ENCODE data around the gene NSMCE1. TPM values are rescaled to one million over a fixed set of nuclear protein-coding genes. Genes with fewer than 3 reads are reported as not detected.

Gene NSMCE1
- total and polyA plus RNA-seq, 2 donors (not counting 1 experiment from before 2014, with no cell fraction given) = 29.0 to 61.9 TPM

- no peak overlapping the region for H3K4me2 ChIP-seq (replicated peaks; ENCODE audit: low read depth, low read length, poor library complexity, severe bottlenecking)
- Mint-ChIP-seq H3K4me3 (no peak overlapping the region), H3K9me3 (ENCODE audit: insufficient read depth) (no peaks in the 10 kb centered on the region), H3K27me3 (no peaks in the 10 kb centered on the region), H3K4me1 (peaks cover 68% of the 10 kb centered on the region), H3K27ac (peak overlapping the region; percentile 98)
- ChIA-PET POLR2A (interaction anchor here (0.5 to 0.6 kb wide), 2 partner anchors 13 to 46 kb away, joined by 3 to 4 read pairs; no protein-coding TSS in a partner anchor), CTCF (interaction anchor here (1.0 to 10.0 kb wide), 5 partner anchors 8 to 128 kb away, joined by 3 to 172 read pairs (median 8); no protein-coding TSS in a partner anchor)
- H3K27me3 ChIP-seq (replicated peaks in 1 of 4; ENCODE audit: control extremely low read depth in 1 of 4, control insufficient read depth in 3 of 4, insufficient read depth in 4 of 4, low read length in 3 of 4) = no peaks in the 10 kb centered on the region
- H3K9ac ChIP-seq (ENCODE audit: low read length) = no peak overlapping the region
- H3K4me3 ChIP-seq (ENCODE audit: control extremely low read depth in 1 of 5, extremely low read depth in 1 of 5, insufficient read depth in 1 of 5, low read depth in 2 of 5, low read length in 4 of 5) = no peak overlapping the region
- DNase-seq (no peak), ATAC-seq (ENCODE audit: low read depth) (no peak)
- WGBS (ENCODE audit: insufficient coverage) = 100% methylated on average over 6 of the region's 9 CpGs
- H3K4me1 ChIP-seq (ENCODE audit: control insufficient read depth in 2 of 2, insufficient read depth in 2 of 2, low read length in 2 of 2) = peaks cover 52 to 67% of the 10 kb centered on the region in 2 donors
- peak overlapping the region in 1 of 2 donors; percentile 8 for H3K27ac ChIP-seq (ENCODE audit: low read length in 2 of 2)
- no peak overlapping the region for H2AFZ ChIP-seq (ENCODE audit: insufficient read depth, low read depth, low read length, poor library complexity, severe bottlenecking)
- no peaks in the 10 kb centered on the region for H3K9me3 ChIP-seq (ENCODE audit: control extremely low read depth in 1 of 3, control insufficient read depth in 2 of 3, insufficient read depth in 1 of 3, low read length in 2 of 3)
- no peak for TF ChIP-seq EZH2 (IDR thresholded peaks at IDR 0.05; ENCODE audit: borderline replicate concordance, insufficient read depth, low read depth, low read length, poor library complexity, severe bottlenecking)
- TF ChIP-seq, protein P1, sequence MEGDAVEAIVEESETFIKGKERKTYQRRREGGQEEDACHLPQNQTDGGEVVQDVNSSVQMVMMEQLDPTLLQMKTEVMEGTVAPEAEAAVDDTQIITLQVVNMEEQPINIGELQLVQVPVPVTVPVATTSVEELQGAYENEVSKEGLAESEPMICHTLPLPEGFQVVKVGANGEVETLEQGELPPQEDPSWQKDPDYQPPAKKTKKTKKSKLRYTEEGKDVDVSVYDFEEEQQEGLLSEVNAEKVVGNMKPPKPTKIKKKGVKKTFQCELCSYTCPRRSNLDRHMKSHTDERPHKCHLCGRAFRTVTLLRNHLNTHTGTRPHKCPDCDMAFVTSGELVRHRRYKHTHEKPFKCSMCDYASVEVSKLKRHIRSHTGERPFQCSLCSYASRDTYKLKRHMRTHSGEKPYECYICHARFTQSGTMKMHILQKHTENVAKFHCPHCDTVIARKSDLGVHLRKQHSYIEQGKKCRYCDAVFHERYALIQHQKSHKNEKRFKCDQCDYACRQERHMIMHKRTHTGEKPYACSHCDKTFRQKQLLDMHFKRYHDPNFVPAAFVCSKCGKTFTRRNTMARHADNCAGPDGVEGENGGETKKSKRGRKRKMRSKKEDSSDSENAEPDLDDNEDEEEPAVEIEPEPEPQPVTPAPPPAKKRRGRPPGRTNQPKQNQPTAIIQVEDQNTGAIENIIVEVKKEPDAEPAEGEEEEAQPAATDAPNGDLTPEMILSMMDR (IDR thresholded peaks at IDR 0.05) = no peak
- H3K36me3 ChIP-seq (replicated peaks in 1 of 2; ENCODE audit: control extremely low read depth in 1 of 2, control insufficient read depth in 1 of 2, extremely low read depth in 1 of 2, insufficient read depth in 2 of 2, low read length in 1 of 2) = peaks cover 0 to 19% of the 10 kb centered on the region in 2 experiments
- no peaks in the 10 kb centered on the region for H4K20me1 ChIP-seq (ENCODE audit: control insufficient read depth, insufficient read depth, low read length, poor library complexity, severe bottlenecking)
- H3K79me2 ChIP-seq (ENCODE audit: control insufficient read depth, insufficient read depth, low read length) = peaks cover 45% of the 10 kb centered on the region
- intact Hi-C loops (cut with micrococcal nuclease) = no loop called here
Measured at GRCh38 chr16:27239906-27240655, 28.5 kb downstream of the NSMCE1 start.

DNA sequence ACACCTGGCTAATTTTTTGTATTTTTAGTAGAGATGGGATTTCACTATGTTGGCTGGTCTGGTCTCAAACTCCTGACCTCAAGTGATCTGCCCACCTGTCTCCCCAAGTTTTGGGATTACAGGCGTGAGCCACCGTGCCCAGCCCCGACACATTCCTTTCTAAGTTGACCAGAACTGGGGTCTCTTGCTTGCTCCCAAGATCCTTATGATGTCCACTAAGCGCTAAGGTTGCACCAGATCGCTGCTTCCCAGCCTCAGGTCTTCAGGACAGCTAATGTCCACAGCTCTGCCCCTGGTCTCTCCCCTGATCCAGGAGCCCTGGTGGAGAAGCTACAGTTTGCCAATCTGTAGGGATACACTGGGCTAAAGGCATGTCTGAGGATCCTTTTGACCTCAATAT is 29.5 kb downstream of the NSMCE1 start:
- H3K4me1 Mint-ChIP-seq = peaks cover 68% of the 10 kb centered on the region
- Histone ChIP-seq H2AFZ (ENCODE audit: insufficient read depth, low read depth, low read length, poor library complexity, severe bottlenecking) (no peak overlapping the region), H3K4me2 (replicated peaks; ENCODE audit: low read depth, low read length, poor library complexity, severe bottlenecking) (no peak overlapping the region), H3K27me3 (replicated peaks in 1 of 4; ENCODE audit: control extremely low read depth in 1 of 4, control insufficient read depth in 3 of 4, insufficient read depth in 4 of 4, low read length in 3 of 4) (no peaks in the 10 kb centered on the region), H3K27ac (ENCODE audit: low read length in 2 of 2) (peak overlapping the region in 1 of 2 donors; percentile 18), H3K4me3 (ENCODE audit: control extremely low read depth in 1 of 5, extremely low read depth in 1 of 5, insufficient read depth in 1 of 5, low read depth in 2 of 5, low read length in 4 of 5) (no peak overlapping the region), H3K4me1 (ENCODE audit: control insufficient read depth in 2 of 2, insufficient read depth in 2 of 2, low read length in 2 of 2) (peaks cover 62 to 74% of the 10 kb centered on the region in 2 donors), H4K20me1 (ENCODE audit: control insufficient read depth, insufficient read depth, low read length, poor library complexity, severe bottlenecking) (no peaks in the 10 kb centered on the region), H3K36me3 (replicated peaks in 1 of 2; ENCODE audit: control extremely low read depth in 1 of 2, control insufficient read depth in 1 of 2, extremely low read depth in 1 of 2, insufficient read depth in 2 of 2, low read length in 1 of 2) (peaks cover 0 to 19% of the 10 kb centered on the region in 2 experiments), H3K9ac (ENCODE audit: low read length) (no peak overlapping the region), H3K9me3 (ENCODE audit: control extremely low read depth in 1 of 3, control insufficient read depth in 2 of 3, insufficient read depth in 1 of 3, low read length in 2 of 3) (no peaks in the 10 kb centered on the region), H3K79me2 (ENCODE audit: control insufficient read depth, insufficient read depth, low read length) (peaks cover 45% of the 10 kb centered on the region)
- peak overlapping the region; percentile 91 for H3K4me3 Mint-ChIP-seq
- POLR2A ChIA-PET = interaction anchor here (0.6 to 1.3 kb wide), 5 partner anchors 9 to 139 kb away, joined by 3 to 4 read pairs (median 3); no protein-coding TSS in a partner anchor
- peak overlapping the region; percentile 98 for H3K27ac Mint-ChIP-seq
- ATAC-seq (ENCODE audit: low read depth) (no peak), DNase-seq (no peak)
- H3K9me3 Mint-ChIP-seq (ENCODE audit: insufficient read depth) = no peaks in the 10 kb centered on the region
- TF ChIP-seq, protein P1 (IDR thresholded peaks at IDR 0.05) = no peak
- no peak for TF ChIP-seq EZH2 (IDR thresholded peaks at IDR 0.05; ENCODE audit: borderline replicate concordance, insufficient read depth, low read depth, low read length, poor library complexity, severe bottlenecking)
- H3K27me3 Mint-ChIP-seq = no peaks in the 10 kb centered on the region
- CTCF ChIA-PET = interaction anchor here (1.0 to 10.0 kb wide), 7 partner anchors 11 to 129 kb away, joined by 3 to 172 read pairs (median 4); no protein-coding TSS in a partner anchor
- 100% methylated on average over 5 of the region's 5 CpGs for WGBS (ENCODE audit: insufficient coverage)
- intact Hi-C loops (cut with micrococcal nuclease) = no loop called here

Data from B cell (primary cell).